K562 (cell line): ENCODE data around the gene OBSCN. TPM values are rescaled to one million over a fixed set of nuclear protein-coding genes. Genes with fewer than 3 reads are reported as not detected.

Source experiments
- ATAC-seq: fragments of 200-7000 bp; cut with Tn5 transposase; 3 replicates; pipeline ENCODE4 v1.9.1; 2020; ENCODE audit warnings: moderate library complexity
- BruUV-seq: library from RNA; stranded (reverse); fragments of 400-500 nt; replicated peaks from 2 replicates; lab custom pipeline; 2021; lab: Mats Ljungman, UMichigan
- CTCF ChIA-PET: fragments of 300-600 bp; formaldehyde crosslinking; extraction: SDS; loops from one replicate; lab custom pipeline; 2021; ENCODE audit warnings: low intra/inter-chr PET ratio; lab: Yijun Ruan, JAX
- POLR2A ChIA-PET: fragments of 300-600, 350-650 bp; sonication (Branson Sonifier 250); formaldehyde crosslinking; extraction: SDS; loops from one replicate; lab custom pipeline; 2021; ENCODE audit warnings: antibody characterized with exemption, inconsistent platforms; lab: Yijun Ruan, JAX
- DNase-seq, 4 experiments: peaks; one replicate each; pipeline versions ENCODE4 v3.0.0 to v3.0.0-alpha.2; 2011 to 2018; ENCODE audit warnings: low spot score in 3 of 4, mixed read lengths in 3 of 4; ENCODE audit errors: extremely low read depth in 1 of 4
- FAIRE-seq: peaks from 2 replicates; lab custom pipeline; 2011; peaks lifted over from hg19 to GRCh38; lab: Jason Lieb, UNC
- H2AFZ ChIP-seq: 2 replicates; pipeline ENCODE4 v1.6.0; 2011; ENCODE audit warnings: low read depth, low read length, control low read depth, inconsistent platforms
- H3K27ac ChIP-seq: fragments of 200-600 bp; 3 replicates; pipeline ENCODE4 v1.8.0; 2011; ENCODE audit warnings: low read depth, mild to moderate bottlenecking, control low read depth, inconsistent platforms, low read length, moderate library complexity, mixed read lengths; ENCODE audit errors: extremely low read depth
- H3K27me3 ChIP-seq, 2 experiments: fragments of 300-600 bp in 1 of 2; 2 replicates in 1 of 2; 3 replicates in 1 of 2; pipeline versions ENCODE4 v1.6.0 to v1.8.0; 2011; ENCODE audit warnings: inconsistent platforms in 2 of 2, low read length in 2 of 2, mild to moderate bottlenecking in 1 of 2, mixed read lengths in 1 of 2, moderate library complexity in 1 of 2; ENCODE audit not compliant: control insufficient read depth in 2 of 2, insufficient read depth in 2 of 2
- H3K36me3 ChIP-seq: fragments of 300-600 bp; 3 replicates; pipeline ENCODE4 v1.8.0; 2011; ENCODE audit warnings: mild to moderate bottlenecking, low read length, inconsistent platforms; ENCODE audit not compliant: control insufficient read depth, insufficient read depth
- H3K4me1 ChIP-seq, 2 experiments: fragments of 200-600 bp in 1 of 2; replicated peaks in 1 of 2; 2 replicates in 1 of 2; 3 replicates in 1 of 2; pipeline versions ENCODE4 v1.5.1 to v1.8.0; 2011; ENCODE audit warnings: inconsistent platforms in 2 of 2, low read length in 2 of 2, mild to moderate bottlenecking in 1 of 2, mixed read lengths in 1 of 2, moderate library complexity in 1 of 2; ENCODE audit not compliant: control insufficient read depth in 2 of 2, insufficient read depth in 2 of 2
- H3K4me2 ChIP-seq: 2 replicates; pipeline ENCODE4 v1.6.1; 2011; ENCODE audit warnings: low read length, control low read depth, inconsistent platforms, mixed read lengths; ENCODE audit not compliant: insufficient read depth
- H3K4me3 ChIP-seq: fragments of 200-600 bp; sonication (generic), shearing (Covaris generic); 2 replicates; pipeline ENCODE4 v1.5.1; 2016; ENCODE audit warnings: control low read depth, inconsistent platforms
- H3K79me2 ChIP-seq: fragments of 200-600 bp; 3 replicates; pipeline ENCODE4 v1.8.0; 2011; ENCODE audit warnings: low read length, inconsistent platforms; ENCODE audit not compliant: control insufficient read depth, insufficient read depth
- H3K9ac ChIP-seq, 2 experiments: 2 replicates each; pipeline versions ENCODE4 v1.6.0 to v1.6.1; 2011; ENCODE audit warnings: low read depth in 2 of 2, low read length in 2 of 2, control low read depth in 1 of 2, inconsistent platforms in 1 of 2, mild to moderate bottlenecking in 1 of 2, mixed read lengths in 1 of 2; ENCODE audit not compliant: insufficient read depth in 1 of 2
- H3K9me1 ChIP-seq: one replicate; pipeline ENCODE4 v1.6.0; 2011; ENCODE audit warnings: inconsistent platforms, mild to moderate bottlenecking, low read length, moderate library complexity; ENCODE audit not compliant: control insufficient read depth, insufficient read depth
- H3K9me3 ChIP-seq: replicated peaks from 2 replicates; pipeline ENCODE4 v1.5.1; 2011; ENCODE audit warnings: low read depth, low read length, inconsistent platforms; ENCODE audit not compliant: control insufficient read depth, insufficient read depth
- H4K20me1 ChIP-seq: replicated peaks from 2 replicates; pipeline ENCODE4 v1.6.1; 2011; ENCODE audit warnings: low read length, inconsistent platforms, mixed read lengths; ENCODE audit not compliant: control insufficient read depth, insufficient read depth
- CEBPB ChIP-seq: fragments of 450-650 bp; IDR thresholded peaks from 2 replicates; pipeline ENCODE4 v1.6.1; 2016; ENCODE audit warnings: missing genetic modification characterization, missing compliant biosample characterization
- CEBPZ ChIP-seq: fragments of 150-350 bp; IDR thresholded peaks from 2 replicates; pipeline ENCODE4 v1.6.1; 2014; ENCODE audit warnings: low read depth, mild to moderate bottlenecking, low read length, borderline replicate concordance
- DDX20 ChIP-seq: fragments of 450-650 bp; IDR thresholded peaks from 2 replicates; pipeline ENCODE4 v1.6.1; 2016; ENCODE audit warnings: missing genetic modification characterization, low read depth, mild to moderate bottlenecking, missing compliant biosample characterization, moderate library complexity
- HDGF ChIP-seq: fragments of 450-650 bp; IDR thresholded peaks from 2 replicates; pipeline ENCODE4 v1.6.1; 2016
- LARP7 ChIP-seq: fragments of 450-650 bp; IDR thresholded peaks from 2 replicates; pipeline ENCODE4 v1.6.1; 2016
- LEF1 ChIP-seq: fragments of 450-650 bp; IDR thresholded peaks from 2 replicates; pipeline ENCODE4 v1.6.1; 2016; ENCODE audit warnings: mild to moderate bottlenecking
- NCOA4 ChIP-seq: fragments of 450-650 bp; IDR thresholded peaks from 2 replicates; pipeline ENCODE4 v1.6.1; 2018; ENCODE audit warnings: mild to moderate bottlenecking; ENCODE audit not compliant: partially characterized antibody
- PCBP2 ChIP-seq: fragments of 200-400 bp; formaldehyde crosslinking; IDR thresholded peaks from 2 replicates; pipeline ENCODE4 v1.6.1; 2018; ENCODE audit warnings: low read length, low read depth, mild to moderate bottlenecking, moderate library complexity; ENCODE audit not compliant: poor library complexity, severe bottlenecking
- POLR2AphosphoS5 ChIP-seq: IDR thresholded peaks from 2 replicates; pipeline ENCODE4 v1.6.1; 2011; ENCODE audit warnings: mild to moderate bottlenecking, low read depth, low read length, moderate library complexity; ENCODE audit not compliant: control insufficient read depth, insufficient read depth
- RBM22 ChIP-seq: fragments of 200-400 bp; formaldehyde crosslinking; IDR thresholded peaks from 2 replicates; pipeline ENCODE4 v1.6.1; 2018; ENCODE audit warnings: low read length, low read depth; ENCODE audit not compliant: poor library complexity, severe bottlenecking
- SMARCA5 ChIP-seq: fragments of 450-650 bp; IDR thresholded peaks from 2 replicates; pipeline ENCODE4 v1.6.1; 2016
- SP2 ChIP-seq: IDR thresholded peaks from 2 replicates; pipeline ENCODE4 v1.6.1; 2011; ENCODE audit warnings: mild to moderate bottlenecking, low read depth, low read length, moderate library complexity; ENCODE audit not compliant: poor library complexity, severe bottlenecking; ENCODE audit errors: extremely low read depth
- SRSF9 ChIP-seq: fragments of 200-400 bp; formaldehyde crosslinking; IDR thresholded peaks from 2 replicates; pipeline ENCODE4 v1.6.1; 2017; ENCODE audit warnings: low read depth, low read length, borderline replicate concordance
- ZNF197 ChIP-seq: fragments of 200-800 bp; sonication (Bioruptor generic); IDR thresholded peaks from 2 replicates; pipeline ENCODE4 v1.6.1; 2016; ENCODE audit warnings: low read depth, missing genetic modification characterization, missing compliant biosample characterization
- ZNF512 ChIP-seq: IDR thresholded peaks from 2 replicates; pipeline ENCODE4 v1.6.1; 2016; ENCODE audit warnings: missing genetic modification characterization, missing compliant biosample characterization
- ZNF77 ChIP-seq: fragments of 250-450 bp; sonication (Bioruptor Pico); IDR thresholded peaks from 2 replicates; pipeline ENCODE4 v1.5.0; 2020
- WGBS: fragments of 100-300 bp; shearing (Covaris generic); methylation state at CpG from one replicate; pipeline ENCODE4 v1.1.6; 2016; ENCODE audit warnings: low coverage, mixed read lengths; ENCODE audit not compliant: insufficient coverage; ENCODE audit errors: missing lambda C conversion rate; 5-methylcytosine and 5-hydroxymethylcytosine counted together
- in situ Hi-C: fragments of 300-500 bp; cut with MboI; formaldehyde crosslinking; loops from 4 replicates; pipeline ENCODE4 v1.15.0; 2018; ENCODE audit warnings: inconsistent platforms, mixed read lengths
- intact Hi-C: fragments of 100-400 bp; cut with micrococcal nuclease; formaldehyde crosslinking; loops from 2 replicates; pipeline ENCODE4 v1.14.2; 2022
- polyA plus RNA-seq, 8 experiments: library from polyadenylated mRNA; depleted of rRNA in 4 of 8; stranded (reverse) in 5 of 8; unstranded in 3 of 8; fragments of >200 nt; fragmentation: Nextera tagmentation in 2 of 8; fragmentation: Illumina TruSeq in 1 of 8; extraction: Ambion mirVana in 2 of 8; extraction: Trizol in 1 of 8; gene quantifications; 2 replicates each; pipeline versions ENCODE4 v1.2.1 to v1.2.3, GENCODE V29; 2011 to 2014; ENCODE audit warnings: inconsistent platforms in 1 of 8, missing spikeins in 1 of 8
- total RNA-seq, 7 experiments: library from RNA; depleted of rRNA in 6 of 7; stranded (reverse); fragments of >200 nt in 6 of 7; fragmentation: Illumina TruSeq in 2 of 7; extraction: Trizol in 2 of 7; gene quantifications; 2 replicates each; pipeline versions ENCODE4 v1.2.1 to v1.2.3, GENCODE V29; 2011 to 2021; ENCODE audit warnings: low replicate concordance in 1 of 7
- TF ChIP-seq, protein P1 (sequence below), 2 experiments: fragments of 450-650 bp; conservative IDR thresholded peaks; 2 replicates each; pipeline ENCODE4 v1.6.1; 2017; ENCODE audit warnings: mild to moderate bottlenecking in 2 of 2, moderate library complexity in 2 of 2

The OBSCN gene
- total and polyA plus RNA-seq, 9 of the 15 experiments (the other 6 are each of a cell fraction or from before 2014, with no cell fraction given), result 0.18 to 19.7 (median 3.6) TPM

DNA sequence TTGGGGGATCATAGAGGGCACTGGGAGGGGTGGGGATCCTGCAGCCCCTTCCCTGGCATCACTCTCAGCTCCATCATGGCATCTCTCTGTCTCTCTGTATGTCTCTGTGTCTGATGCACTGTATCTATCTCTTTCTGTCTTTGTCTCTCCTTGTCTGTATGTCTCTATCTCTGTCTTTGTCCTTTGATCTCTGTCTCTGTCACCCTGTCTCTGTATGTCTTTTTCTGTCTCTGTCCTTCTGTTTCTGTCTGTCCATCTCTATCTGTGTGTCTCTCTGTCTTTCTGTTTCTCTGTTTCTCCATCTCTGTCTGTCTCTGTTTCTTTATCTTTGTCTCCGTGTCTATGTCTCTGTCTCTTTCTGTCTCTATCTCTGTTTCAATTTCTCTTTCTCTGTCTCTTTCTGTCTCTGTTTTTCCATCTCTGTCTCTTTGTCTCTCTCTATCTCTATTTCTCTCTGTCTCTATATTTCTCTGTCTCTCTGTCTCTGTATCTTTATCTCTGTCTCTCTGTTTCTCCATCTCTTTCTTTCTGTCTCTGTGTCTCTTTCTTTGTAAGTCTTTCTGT lies 142.4 kb downstream of the OBSCN start:
- no TSS peak for BruUV-seq
- intact Hi-C loops (loop anchor here (5.0 kb wide), 1 partner anchor 102 kb away; no protein-coding TSS in a partner anchor), in situ Hi-C loops (no loop called here)
- Histone ChIP-seq H3K4me3 (no peak overlapping the region), H3K79me2 (no peaks in the 10 kb centered on the region), H3K27me3 (peaks cover 4 to 45% of the 10 kb centered on the region in 2 experiments; a peak in 3 of 5 replicates), H2AFZ (no peak overlapping the region), H3K36me3 (no peaks in the 10 kb centered on the region), H3K9me3 (no peaks in the 10 kb centered on the region), H3K27ac (no peak overlapping the region), H3K9me1 (no peaks in the 10 kb centered on the region), H4K20me1 (no peaks in the 10 kb centered on the region), H3K9ac (no peak overlapping the region), H3K4me1 (peaks cover 0 to 39% of the 10 kb centered on the region in 2 experiments; a peak in 2 of 5 replicates), H3K4me2 (no peak overlapping the region)
- ATAC-seq (no peak), DNase-seq (no peak), FAIRE-seq (no peak)
- ChIA-PET POLR2A (no interaction called here), CTCF (no interaction called here)
- whole genome bisulfite sequencing, result 9% methylated on average over 1 of the region's 1 CpG
- TF ChIP-seq LEF1, result peak; percentile 31; the same call in 1 of the 2 replicates
- peak; percentile 58 for TF ChIP-seq NCOA4
- TF ChIP-seq SP2, result no peak
- TF ChIP-seq POLR2AphosphoS5, result no peak
- TF ChIP-seq CEBPZ, result no peak
- TF ChIP-seq ZNF512 (tag), result peak; percentile 30; the same call in 1 of the 2 replicates
- TF ChIP-seq RBM22, result no peak
- TF ChIP-seq DDX20, result no peak
- TF ChIP-seq CEBPB (tag), result no peak
- peak; percentile 53; the same call in 1 of the 2 replicates for TF ChIP-seq LARP7
- TF ChIP-seq, protein P1, sequence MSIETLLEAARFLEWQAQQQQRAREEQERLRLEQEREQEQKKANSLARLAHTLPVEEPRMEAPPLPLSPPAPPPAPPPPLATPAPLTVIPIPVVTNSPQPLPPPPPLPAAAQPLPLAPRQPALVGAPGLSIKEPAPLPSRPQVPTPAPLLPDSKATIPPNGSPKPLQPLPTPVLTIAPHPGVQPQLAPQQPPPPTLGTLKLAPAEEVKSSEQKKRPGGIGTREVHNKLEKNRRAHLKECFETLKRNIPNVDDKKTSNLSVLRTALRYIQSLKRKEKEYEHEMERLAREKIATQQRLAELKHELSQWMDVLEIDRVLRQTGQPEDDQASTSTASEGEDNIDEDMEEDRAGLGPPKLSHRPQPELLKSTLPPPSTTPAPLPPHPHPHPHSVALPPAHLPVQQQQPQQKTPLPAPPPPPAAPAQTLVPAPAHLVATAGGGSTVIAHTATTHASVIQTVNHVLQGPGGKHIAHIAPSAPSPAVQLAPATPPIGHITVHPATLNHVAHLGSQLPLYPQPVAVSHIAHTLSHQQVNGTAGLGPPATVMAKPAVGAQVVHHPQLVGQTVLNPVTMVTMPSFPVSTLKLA (conservative IDR thresholded peaks at IDR 0.05), result no peak
- no peak for TF ChIP-seq ZNF77
- TF ChIP-seq PCBP2, result no peak
- TF ChIP-seq ZNF197 (CRISPR knock-in tag), result no peak
- 0 out of 2 replicates have a peak, but pooled peaks have one; percentile 29 for TF ChIP-seq SMARCA5
- no peak for TF ChIP-seq HDGF
- no peak for TF ChIP-seq SRSF9
